Activated T-helper 2 cell treated with anti-CD3 and anti-CD28 coated beads, Interferon-gamma antibody, Interleukin-2, Interleukin-4, amounts not matched to agents 10 μg/mL and 5 μg/mL and 100 μg/mL, durations not matched to agents 14 hours and 24 hours and 36 hours (primary cell): ENCODE results near the gene ZNF771. TPM values are rescaled to one million over a fixed set of nuclear protein-coding genes. Genes with fewer than 3 reads are reported as not detected.

Experiments used
- DNase-seq: peaks from one replicate; pipeline ENCODE4 v3.0.0; 2021; ENCODE audit warnings: low spot score
- H3K27ac Mint-ChIP-seq: one replicate; pipeline ENCODE4 v1.8.0; 2021; ENCODE audit warnings: mixed read lengths
- H3K27me3 Mint-ChIP-seq: one replicate; pipeline ENCODE4 v1.8.0; 2021; ENCODE audit warnings: low read depth, mixed read lengths
- H3K36me3 Mint-ChIP-seq: one replicate; pipeline ENCODE4 v1.8.0; 2021; ENCODE audit warnings: low read depth, mixed read lengths
- H3K4me1 Mint-ChIP-seq: one replicate; pipeline ENCODE4 v1.8.0; 2021; ENCODE audit warnings: low read depth, mixed read lengths
- H3K4me3 Mint-ChIP-seq: one replicate; pipeline ENCODE4 v1.8.0; 2021; ENCODE audit warnings: low read depth, mild to moderate bottlenecking, moderate library complexity, mixed read lengths
- H3K9me3 Mint-ChIP-seq: one replicate; pipeline ENCODE4 v1.8.0; 2021; ENCODE audit warnings: mixed read lengths
- intact Hi-C: fragments of 100-400 bp; cut with micrococcal nuclease; formaldehyde crosslinking; loops from one replicate; pipeline ENCODE4 v1.15.1; 2023
- total RNA-seq: library from RNA; stranded (reverse); gene quantifications from 2 replicates; pipeline ENCODE4 v1.2.3, GENCODE V29; 2022

ZNF771 gene
- total RNA-seq, 1 donor from 2014 or later: 8.3 TPM

DNA sequence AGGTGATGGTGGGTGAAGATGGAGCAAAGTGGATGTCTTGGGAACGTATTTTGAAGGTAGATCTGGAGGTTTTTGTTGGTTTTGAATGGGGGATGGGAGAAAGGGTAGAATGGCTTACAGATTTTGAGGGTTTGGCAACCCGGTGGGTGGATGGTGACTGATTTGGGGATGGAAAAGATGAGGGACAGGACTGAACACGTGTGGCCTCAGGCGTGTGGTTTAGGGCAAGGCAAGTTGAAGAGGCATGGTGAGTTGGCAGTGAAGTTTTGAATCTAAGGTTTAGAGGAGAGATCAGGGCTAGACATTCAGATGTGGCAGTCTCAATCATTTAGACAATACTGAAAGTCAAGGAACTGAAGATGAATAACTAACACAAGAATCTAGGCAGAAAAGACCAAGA lies 27.4 kb downstream of the ZNF771 start:
- Mint-ChIP-seq H3K27me3 (no peaks in the 10 kb centered on the region), H3K4me3 (peak overlapping the region; percentile 19), H3K36me3 (no peaks in the 10 kb centered on the region), H3K4me1 (peaks cover 19% of the 10 kb centered on the region), H3K9me3 (no peaks in the 10 kb centered on the region), H3K27ac (peak overlapping the region; percentile 78)
- no peak for DNase-seq
- intact Hi-C loops: loop anchor here (1.0 to 5.0 kb wide), 5 partner anchors 10 to 192 kb away; partner anchors contain the start of genes SEPHS2, ZNF689 and ZNF768

DNA sequence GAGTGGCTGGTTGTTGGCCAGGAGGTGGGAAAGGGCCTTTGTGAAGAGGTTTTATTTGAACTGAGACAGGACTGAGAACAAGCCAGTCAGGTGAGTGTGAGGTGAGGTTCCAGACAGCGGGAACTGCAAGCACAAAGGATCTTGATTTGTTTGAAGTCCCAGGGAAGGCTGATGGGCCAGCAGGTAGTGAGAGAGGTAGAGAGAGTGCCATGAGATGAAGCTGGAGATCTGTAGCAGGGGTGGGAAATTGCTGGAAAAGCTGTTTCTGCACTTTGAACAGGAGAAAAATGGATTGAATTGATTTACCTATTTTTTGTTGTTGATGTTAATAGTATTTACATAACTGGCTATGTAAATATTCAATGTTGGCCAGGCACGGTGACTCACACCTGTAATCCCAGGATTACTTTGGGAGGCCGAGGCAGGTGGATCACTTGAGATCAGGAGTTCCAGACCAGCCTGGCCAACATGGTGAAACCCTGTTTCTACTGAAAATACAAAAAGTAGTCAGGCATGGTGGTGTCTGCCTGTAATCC lies 30.2 kb downstream of the ZNF771 start:
- H3K36me3 Mint-ChIP-seq: peaks cover 3% of the 10 kb centered on the region
- no peak for DNase-seq
- no peaks in the 10 kb centered on the region for H3K9me3 Mint-ChIP-seq
- H3K4me1 Mint-ChIP-seq: peaks cover 20% of the 10 kb centered on the region
- H3K4me3 Mint-ChIP-seq: no peak overlapping the region
- H3K27ac Mint-ChIP-seq: no peak overlapping the region
- intact Hi-C loops: no loop called here
- H3K27me3 Mint-ChIP-seq: no peaks in the 10 kb centered on the region

DNA sequence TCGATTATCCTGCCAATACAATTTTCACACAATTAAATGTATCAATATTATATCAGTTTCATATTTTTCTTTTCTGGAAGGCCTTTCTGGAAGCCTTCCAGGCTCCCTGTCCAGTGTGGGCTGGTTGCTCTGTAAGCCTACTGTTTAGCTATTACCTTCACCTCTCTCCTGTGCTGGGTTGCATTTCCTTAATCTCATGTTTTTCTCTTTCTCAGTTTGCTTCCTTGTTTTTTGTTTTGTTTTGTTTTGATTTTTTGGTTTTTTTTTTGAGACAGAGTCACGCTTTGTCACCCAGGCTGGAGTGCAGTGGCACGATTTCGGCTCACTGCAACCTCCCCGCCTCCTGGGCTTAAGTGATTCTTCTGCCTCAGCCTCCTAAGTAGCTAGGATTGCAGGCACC lies 31.4 kb downstream of the ZNF771 start:
- DNase-seq: no peak
- intact Hi-C loops: no loop called here
- Mint-ChIP-seq H3K27me3 (no peaks in the 10 kb centered on the region), H3K27ac (no peak overlapping the region), H3K36me3 (peaks cover 14% of the 10 kb centered on the region), H3K4me3 (no peak overlapping the region), H3K9me3 (no peaks in the 10 kb centered on the region), H3K4me1 (peaks cover 27% of the 10 kb centered on the region)

DNA sequence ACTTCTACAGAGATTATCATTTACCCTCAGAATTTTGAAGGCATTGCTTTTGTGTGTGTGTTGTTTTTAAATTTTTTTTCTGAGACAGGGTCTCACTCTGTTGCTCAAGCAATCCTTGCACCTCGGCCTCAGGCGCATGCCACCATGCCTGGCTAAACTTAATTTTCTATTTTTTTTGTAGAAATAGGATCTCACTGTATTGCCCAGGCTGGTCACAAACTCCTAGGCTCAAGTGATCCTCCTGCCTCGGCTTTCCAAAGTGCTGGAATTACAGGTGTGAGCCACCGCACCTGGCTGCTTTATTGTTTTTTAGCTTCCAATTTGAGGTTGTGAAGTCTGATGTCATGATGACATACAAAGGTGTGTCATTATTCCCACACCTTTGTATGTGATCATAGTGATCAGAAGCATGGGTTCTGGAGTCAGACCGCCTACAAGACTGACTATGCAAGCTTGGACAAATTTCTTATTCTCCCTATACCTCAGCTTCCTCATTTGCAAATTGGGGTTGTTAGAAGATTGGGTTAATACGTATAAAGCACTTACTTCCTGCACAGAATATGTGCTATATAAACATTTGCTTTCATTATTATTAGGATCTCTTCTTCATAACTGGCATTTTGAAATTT lies 32.4 kb downstream of the ZNF771 start:
- H3K27me3 Mint-ChIP-seq: no peaks in the 10 kb centered on the region
- H3K27ac Mint-ChIP-seq: no peak overlapping the region
- intact Hi-C loops: no loop called here
- no peaks in the 10 kb centered on the region for H3K9me3 Mint-ChIP-seq
- no peak overlapping the region for H3K4me3 Mint-ChIP-seq
- H3K4me1 Mint-ChIP-seq: peaks cover 28% of the 10 kb centered on the region
- no peak for DNase-seq
- peaks cover 24% of the 10 kb centered on the region for H3K36me3 Mint-ChIP-seq

DNA sequence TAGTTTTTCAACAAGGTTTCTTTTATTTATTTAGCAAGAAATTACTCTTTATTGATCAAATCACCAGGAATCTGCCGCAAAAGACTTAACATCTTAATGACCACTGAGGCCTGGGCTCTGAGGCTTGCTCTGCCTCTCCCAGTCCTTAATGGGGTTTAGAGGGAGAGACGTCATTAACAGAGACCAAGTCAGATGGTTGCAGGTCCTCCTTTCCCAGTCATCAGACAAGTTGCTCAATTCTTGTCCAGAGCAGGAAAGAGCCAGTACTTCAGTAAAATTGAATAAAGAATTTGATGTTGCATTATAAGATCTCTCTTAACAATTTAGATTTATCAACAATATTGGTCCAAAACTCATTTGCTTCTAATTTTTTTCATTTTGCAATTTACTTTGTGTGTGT lies 36.2 kb downstream of the ZNF771 start:
- Mint-ChIP-seq H3K9me3 (no peaks in the 10 kb centered on the region), H3K4me1 (peaks cover 38% of the 10 kb centered on the region), H3K27ac (no peak overlapping the region), H3K27me3 (no peaks in the 10 kb centered on the region), H3K36me3 (peaks cover 33% of the 10 kb centered on the region), H3K4me3 (peak overlapping the region; percentile 88)
- intact Hi-C loops: no loop called here
- no peak for DNase-seq

DNA sequence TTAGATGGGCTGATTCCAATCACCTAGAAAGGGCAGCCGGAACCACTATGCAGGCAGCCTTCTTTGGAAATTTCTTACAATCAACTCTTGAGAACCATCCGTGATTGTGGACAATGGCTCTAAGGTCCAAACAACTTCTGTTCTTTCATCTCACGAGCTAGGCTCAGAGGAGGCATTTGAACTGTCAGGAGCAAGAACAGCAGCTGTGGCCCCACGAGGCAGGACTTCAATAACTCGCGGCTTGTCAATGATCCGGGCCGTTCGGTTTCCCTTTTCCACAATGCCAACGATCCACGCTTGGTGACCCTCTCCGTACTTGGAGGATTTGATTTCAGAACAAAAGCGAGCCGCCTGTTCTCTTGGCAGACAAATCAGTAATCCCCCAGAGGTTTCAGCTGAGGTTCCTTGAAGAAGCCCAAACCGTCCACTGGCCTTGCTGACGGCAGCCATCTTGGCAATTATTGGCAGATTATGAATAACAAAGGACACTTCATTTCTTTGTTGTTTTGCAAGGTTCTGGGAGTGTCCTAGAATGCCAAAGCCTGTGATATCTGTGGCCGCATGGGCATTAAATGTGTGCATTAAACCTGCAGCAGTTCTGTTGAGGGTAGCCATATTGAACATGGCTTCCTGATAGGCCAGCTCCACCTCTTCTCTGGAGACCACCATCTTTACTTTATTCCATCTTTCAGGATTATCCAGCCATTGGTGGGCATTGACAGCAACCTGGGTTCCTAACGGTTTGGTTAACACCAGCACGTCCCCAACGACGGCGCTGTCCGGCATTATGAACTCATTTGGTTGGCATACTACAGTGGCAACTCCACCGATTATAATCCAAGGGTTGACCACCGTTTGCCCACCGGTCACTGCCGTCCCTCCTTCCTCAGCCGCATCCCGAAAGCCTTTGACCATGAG lies 37.1 kb downstream of the ZNF771 start:
- Mint-ChIP-seq H3K4me1 (peaks cover 39% of the 10 kb centered on the region), H3K9me3 (no peaks in the 10 kb centered on the region), H3K4me3 (peak overlapping the region; percentile 88), H3K36me3 (peaks cover 33% of the 10 kb centered on the region), H3K27me3 (no peaks in the 10 kb centered on the region), H3K27ac (peak overlapping the region; percentile 74)
- intact Hi-C loops: loop anchor here (1.0 to 5.0 kb wide), 4 partner anchors 10 to 83 kb away; partner anchors contain the start of genes DCTPP1 and ZNF768
- DNase-seq: no peak

DNA sequence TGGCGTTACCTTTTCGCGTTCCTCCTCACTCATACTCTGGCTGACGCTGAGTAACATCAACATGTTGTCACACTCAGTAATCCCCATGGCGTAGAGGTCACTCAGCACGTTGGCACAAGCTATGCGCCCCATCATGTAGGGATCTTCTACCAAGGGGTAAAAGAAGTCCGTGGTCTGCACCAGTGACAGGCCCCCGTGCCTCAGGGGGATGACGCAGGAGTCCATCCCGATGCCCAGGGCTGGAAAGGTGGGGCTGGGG lies 37.7 kb downstream of the ZNF771 start:
- Mint-ChIP-seq H3K4me3 (peak overlapping the region; percentile 88), H3K36me3 (peaks cover 33% of the 10 kb centered on the region), H3K27ac (peak overlapping the region; percentile 74), H3K27me3 (no peaks in the 10 kb centered on the region), H3K4me1 (peaks cover 42% of the 10 kb centered on the region), H3K9me3 (no peaks in the 10 kb centered on the region)
- intact Hi-C loops: loop anchor here (1.0 to 5.0 kb wide), 4 partner anchors 11 to 82 kb away; partner anchors contain the start of genes DCTPP1 and ZNF768
- DNase-seq: no peak

DNA sequence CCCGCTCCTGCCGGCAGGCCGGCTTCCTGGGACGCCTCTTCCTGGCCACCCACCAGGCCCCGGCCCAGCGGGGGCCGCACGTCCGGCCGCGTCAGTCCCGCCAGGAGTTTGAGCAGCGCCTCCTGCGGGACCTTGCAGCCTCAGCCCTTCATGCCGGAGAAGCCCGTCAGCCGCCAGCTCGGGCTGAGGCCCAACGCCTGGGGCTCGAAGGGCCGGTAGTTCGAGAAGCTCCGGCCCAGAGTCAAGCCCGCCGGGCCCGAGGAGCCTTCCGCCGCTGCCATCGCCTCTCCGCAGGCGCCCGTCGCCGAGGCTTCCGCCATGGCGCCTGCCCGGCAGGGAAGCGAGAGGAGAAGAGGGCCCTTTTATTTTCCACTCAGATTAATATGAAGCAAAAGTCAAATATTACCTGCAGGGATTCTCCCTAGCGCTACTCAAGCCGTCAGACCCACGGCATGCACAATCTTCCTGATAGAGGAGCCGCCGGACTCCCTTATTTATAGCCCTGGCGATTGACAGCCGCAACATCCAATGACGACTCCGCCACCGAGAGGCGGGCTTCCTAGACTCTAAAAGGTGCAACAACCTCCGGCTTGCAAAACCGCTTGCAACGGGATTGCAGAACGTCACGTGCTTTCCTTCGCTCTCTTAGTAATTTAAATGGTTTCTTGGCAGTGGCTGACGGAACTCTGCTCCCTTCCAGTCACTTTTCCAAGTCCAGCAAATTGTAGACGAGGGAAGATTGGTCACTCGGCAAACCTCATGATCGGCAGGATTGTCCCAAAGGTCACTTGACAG lies 38.2 kb downstream of the ZNF771 start, which contains the start of gene SEPHS2:
TSS of gene SEPHS2 (minus strand) at position 467 of the 795 bp plus-strand sequence. CDS start at position 320, 147 bp downstream.
- peak; percentile 95 for DNase-seq
- intact Hi-C loops: loop anchor here (1.0 to 5.0 kb wide), 4 partner anchors 11 to 82 kb away; partner anchors contain the start of genes DCTPP1 and ZNF768
- Mint-ChIP-seq H3K4me1 (peaks cover 45% of the 10 kb centered on the region), H3K27ac (peak within 1 kb of the TSS; percentile 94), H3K36me3 (peaks cover 33% of the 10 kb centered on the region), H3K4me3 (peak within 1 kb of the TSS; percentile 88), H3K27me3 (no peaks in the 10 kb centered on the region), H3K9me3 (no peaks in the 10 kb centered on the region)

DNA sequence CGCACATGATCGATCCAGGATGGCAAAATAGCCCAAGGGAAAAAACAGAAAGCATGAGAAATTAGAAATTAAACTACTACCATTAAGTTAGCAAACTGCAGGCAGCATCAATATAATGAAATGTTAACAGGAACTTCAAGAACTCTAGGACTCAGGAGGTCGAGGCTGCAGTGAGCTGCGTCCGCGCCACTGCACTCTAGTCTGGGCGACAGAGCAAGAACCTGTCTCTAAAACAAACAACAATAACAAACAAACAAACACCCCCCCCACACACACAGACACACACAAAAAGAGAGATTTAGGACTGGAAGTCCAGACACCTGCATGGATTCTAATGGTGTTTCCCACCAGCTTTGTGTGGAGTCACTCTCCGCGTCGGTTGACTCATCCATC lies 38.8 kb downstream of the ZNF771 start:
- no peaks in the 10 kb centered on the region for H3K27me3 Mint-ChIP-seq
- peaks cover 33% of the 10 kb centered on the region for H3K36me3 Mint-ChIP-seq
- H3K4me3 Mint-ChIP-seq: peak overlapping the region; percentile 88
- H3K27ac Mint-ChIP-seq: peak overlapping the region; percentile 94
- H3K9me3 Mint-ChIP-seq: no peaks in the 10 kb centered on the region
- DNase-seq: no peak
- intact Hi-C loops: loop anchor here (5.0 kb wide), 2 partner anchors 41 to 81 kb away; partner anchors contain the start of gene ZNF768
- peaks cover 49% of the 10 kb centered on the region for H3K4me1 Mint-ChIP-seq

DNA sequence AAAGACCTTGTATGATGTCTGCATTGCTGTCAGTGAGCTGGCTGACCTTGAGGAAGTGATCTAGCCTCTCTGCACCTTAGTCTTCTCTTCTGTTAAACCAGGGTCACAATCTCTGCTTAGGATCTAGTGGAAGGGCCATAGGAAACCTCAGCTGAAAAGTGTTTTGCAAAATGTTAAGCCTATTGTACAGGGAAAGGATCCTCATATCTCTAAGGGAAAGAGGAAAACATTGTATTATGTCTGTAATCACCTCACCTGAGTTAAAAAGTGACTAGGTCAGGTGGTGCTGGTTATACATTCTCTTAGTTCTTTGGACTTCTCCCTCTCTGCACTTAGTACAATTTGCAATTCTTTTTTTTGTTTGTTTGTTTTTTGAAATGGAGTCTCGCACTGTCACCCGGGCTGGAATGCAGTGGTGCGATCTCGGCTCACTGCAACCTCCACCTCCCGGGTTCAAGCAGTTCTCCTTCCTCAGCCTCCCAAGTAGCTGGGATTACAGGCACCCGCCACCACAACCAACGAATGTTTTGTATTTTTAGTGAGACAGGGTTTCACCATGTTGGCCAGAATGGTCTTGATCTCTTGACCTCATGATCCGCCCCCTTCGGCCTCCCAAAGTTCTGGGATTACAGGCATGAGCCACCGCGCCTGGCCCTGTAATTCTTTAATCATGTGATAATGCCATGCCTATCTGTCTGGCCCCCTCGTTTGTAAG lies 40.3 kb downstream of the ZNF771 start:
- intact Hi-C loops: loop anchor here (5.0 kb wide), 2 partner anchors 40 to 80 kb away; partner anchors contain the start of gene ZNF768
- Mint-ChIP-seq H3K27me3 (no peaks in the 10 kb centered on the region), H3K4me1 (peaks cover 58% of the 10 kb centered on the region), H3K36me3 (peaks cover 28% of the 10 kb centered on the region), H3K27ac (no peak overlapping the region), H3K4me3 (no peak overlapping the region), H3K9me3 (no peaks in the 10 kb centered on the region)
- no peak for DNase-seq

DNA sequence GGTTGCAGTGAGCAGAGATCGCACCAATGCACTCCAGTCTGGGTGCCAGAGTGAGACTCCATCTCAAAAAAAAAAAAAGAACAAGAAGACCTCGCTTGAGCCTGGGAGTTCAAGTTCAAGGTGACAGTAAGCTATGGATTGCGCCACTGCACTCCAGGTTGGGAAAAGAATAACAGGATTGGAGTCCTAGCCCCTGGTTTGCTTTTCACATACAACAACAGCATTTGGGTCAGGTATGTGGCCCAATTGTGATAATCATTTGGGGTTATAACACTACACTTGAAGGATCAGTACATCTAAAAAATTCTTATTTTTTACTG lies 41.7 kb downstream of the ZNF771 start:
- Mint-ChIP-seq H3K27ac (no peak overlapping the region), H3K4me1 (peaks cover 53% of the 10 kb centered on the region), H3K36me3 (peaks cover 16% of the 10 kb centered on the region), H3K27me3 (no peaks in the 10 kb centered on the region), H3K9me3 (no peaks in the 10 kb centered on the region), H3K4me3 (no peak overlapping the region)
- no peak for DNase-seq
- intact Hi-C loops: loop anchor here (5.0 kb wide), 2 partner anchors 38 to 78 kb away; partner anchors contain the start of gene ZNF768
